GM19239 (cell line): Measurements from ENCODE around the gene SDCBP2.

Source experiments
- DNase-seq: peaks from one replicate; pipeline ENCODE4 v3.0.0; 2011; ENCODE audit warnings: low spot score; ENCODE audit not compliant: insufficient read length
- FAIRE-seq: peaks from 2 replicates; lab custom pipeline; 2011; peaks lifted over from hg19 to GRCh38; lab: Jason Lieb, UNC

SDCBP2 gene

DNA sequence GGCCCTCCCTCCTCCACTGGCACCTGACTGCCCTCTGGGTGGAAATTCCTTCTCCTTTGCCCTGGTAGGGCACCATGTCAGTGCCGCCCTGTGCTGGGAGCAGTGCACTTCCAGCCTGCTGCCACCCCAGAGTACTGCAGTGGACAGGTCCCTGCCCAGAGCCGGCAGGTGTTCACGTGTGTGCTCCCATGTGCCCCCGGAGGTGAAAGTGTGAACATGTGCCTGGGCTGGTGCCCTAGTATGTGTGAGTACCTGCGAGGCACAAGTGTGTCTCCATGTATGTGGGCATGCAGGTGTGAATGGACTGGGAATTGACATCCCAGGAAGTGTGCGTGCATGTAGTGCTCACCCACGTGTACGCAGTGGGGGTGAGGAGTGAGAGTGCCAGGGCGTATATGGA is 29.4 kb downstream of the SDCBP2 start:
- DNase-seq = peak; percentile 55
- FAIRE-seq = no peak

DNA sequence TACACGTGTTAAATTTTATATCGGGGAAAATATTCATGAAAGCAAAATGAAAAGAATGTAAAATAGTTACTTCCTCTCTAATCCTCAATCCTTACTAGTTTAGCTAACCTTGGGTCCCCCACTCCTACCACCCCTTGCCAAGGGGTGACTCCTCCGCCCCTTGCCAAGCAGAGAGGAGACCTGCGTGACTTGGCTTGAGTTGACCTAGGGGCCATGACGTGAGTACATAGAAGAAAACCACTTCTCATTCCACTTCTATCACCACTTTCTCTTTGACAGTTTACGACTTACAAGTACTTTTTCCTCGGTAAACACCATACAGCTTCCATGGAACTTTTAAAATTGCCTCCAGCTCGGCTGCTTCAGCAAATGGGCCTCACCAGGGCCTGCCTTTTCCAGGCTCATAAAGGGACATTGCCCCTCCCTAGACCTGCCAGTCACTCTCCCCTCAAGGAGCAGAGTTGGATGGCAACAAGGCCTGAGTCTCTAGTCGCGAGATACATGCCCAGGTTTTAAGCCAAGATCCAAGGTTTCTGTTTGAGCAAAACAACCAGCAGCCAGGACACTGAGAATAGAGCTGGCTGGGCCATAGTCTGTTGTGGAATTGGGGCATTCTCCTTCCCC is 29.9 kb downstream of the SDCBP2 start:
- no peak for FAIRE-seq

GRCh38 chr20:1298166-1298565 is 30.8 kb downstream of the SDCBP2 start:
- FAIRE-seq (no peak), DNase-seq (no peak)

More for the DNA sequence above, 29.9 kb downstream of the SDCBP2 start:
- DNase-seq = no peak

- DNase-seq = no peak
- no peak for FAIRE-seq
Observed at GRCh38 chr20:1297486-1297885, 31.5 kb downstream of the SDCBP2 start.

DNA sequence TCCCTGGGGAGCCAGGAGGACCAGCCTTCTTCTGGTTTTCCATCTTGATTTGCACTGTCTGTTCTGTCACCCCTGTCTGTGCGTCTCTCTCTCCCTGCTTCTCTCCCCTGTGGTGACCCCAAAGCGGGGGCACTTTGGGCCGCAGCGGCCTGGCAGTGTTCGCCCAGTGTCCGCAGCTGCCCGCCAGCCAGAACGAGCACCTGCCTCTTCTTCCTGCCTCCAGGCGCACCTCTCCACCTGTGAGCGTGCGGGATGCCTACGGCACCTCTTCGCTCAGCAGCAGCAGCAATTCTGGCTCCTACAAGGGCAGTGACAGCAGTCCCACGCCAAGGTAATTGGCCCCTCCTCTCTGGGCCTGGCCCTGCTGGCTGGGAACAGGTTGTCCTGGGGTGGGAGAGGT is 32.0 kb downstream of the SDCBP2 start:
- no peak for DNase-seq
- FAIRE-seq = no peak

GRCh38 chr20:1296117-1296610 is 32.8 kb downstream of the SDCBP2 start:
- no peak for DNase-seq
- FAIRE-seq = no peak

- FAIRE-seq = no peak
- DNase-seq = no peak
Observed at GRCh38 chr20:1295276-1295930, 33.5 kb downstream of the SDCBP2 start.

GRCh38 chr20:1294497-1294896 is 34.4 kb downstream of the SDCBP2 start:
- no peak for FAIRE-seq
- no peak for DNase-seq

DNA sequence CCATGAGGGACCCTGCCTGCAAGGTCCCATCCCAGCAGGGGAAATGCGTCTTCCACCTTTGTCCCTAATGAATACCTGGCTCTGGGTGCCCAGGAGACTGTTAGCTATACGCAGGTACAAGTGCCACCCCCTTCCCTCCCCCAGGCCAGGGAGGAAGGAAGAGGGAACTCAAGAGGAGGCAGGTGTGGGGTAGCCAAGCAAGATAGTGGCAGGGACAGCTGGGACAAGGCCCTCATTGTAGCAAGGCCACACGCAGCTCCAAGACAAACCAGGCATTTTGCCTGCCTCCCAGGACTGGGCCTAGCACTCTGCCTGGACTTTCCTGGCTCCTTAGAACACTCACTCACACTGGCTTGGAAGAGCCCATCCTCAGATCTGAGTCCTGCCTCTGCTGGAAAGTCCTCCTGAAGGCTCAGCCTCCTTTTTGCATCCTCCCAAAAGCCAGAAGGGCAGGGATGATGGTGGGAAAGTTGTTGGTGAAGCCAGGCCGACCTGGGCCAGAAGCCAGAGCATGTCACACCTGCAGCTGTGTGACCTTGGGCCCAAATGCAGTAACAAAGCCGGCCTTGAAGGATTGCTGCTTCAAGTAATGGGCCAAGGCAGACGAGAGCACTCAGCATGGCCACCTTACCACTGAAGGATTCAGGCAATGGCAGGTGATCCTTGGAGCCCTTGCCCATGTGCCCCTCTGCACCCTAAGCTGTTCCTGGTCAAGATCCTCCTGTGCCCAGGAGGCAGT is 35.1 kb downstream of the SDCBP2 start:
- no peak for DNase-seq
- no peak for FAIRE-seq

DNA sequence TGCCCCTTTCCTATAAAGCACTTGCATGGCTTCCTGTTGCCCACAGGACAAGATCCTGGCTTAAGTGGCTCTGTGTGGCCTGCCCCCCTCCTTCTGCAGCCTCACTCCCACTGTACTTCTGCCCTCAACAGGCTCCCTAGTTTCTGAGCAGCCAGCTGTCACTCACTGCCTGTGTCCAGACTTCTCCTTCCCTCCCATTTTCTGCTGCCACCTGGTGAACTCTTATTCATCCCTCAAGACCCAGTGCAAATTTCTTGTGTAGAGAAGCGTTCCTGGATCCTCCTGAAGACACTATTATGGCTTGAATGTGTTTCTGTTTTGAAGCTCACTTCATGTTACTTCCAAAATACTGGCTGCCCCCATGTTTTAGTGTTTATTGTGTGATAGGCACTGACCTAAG is 36.3 kb downstream of the SDCBP2 start:
- no peak for DNase-seq
- FAIRE-seq = no peak

GRCh38 chr20:1291191-1291741 is 37.7 kb downstream of the SDCBP2 start:
- FAIRE-seq = no peak
- no peak for DNase-seq

DNA sequence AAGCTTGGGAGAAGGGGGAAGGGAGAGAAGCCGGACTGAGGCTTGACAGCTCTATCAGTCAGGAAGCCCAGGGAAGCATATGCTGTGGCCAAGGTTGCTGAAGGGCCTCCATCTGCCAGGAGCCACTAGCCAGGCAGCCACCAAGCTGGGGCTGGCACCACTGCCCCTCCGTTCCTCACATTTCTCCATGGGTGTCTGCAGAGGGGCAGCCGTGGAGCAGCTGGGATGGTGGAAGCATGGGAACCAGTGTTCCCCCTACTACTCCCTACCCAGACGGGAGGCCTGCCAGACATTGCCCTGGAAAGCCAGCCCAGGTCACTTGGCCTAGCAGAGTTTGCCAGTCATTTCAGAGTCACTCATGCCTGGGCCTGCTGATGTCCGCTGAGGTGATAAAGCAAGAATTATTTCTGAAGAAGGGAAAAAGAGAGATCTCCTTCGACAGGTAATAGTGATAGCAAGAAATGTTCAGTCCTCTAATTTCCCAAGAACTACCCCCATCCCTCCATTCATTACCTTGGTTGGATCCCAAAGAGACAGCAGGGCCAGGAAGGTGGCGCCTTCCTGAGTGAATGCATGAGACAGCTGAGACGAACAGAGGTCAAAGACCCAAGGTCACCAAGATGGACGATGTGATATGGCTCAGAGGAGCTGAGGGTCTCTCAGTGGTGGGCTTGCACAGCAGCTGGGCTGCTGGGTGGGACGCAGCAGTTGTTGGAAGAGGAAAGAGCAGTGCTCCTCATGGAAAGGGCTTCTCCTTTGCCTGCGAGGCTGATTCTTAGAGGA is 41.0 kb downstream of the SDCBP2 start:
- DNase-seq (no peak), FAIRE-seq (no peak)

DNA sequence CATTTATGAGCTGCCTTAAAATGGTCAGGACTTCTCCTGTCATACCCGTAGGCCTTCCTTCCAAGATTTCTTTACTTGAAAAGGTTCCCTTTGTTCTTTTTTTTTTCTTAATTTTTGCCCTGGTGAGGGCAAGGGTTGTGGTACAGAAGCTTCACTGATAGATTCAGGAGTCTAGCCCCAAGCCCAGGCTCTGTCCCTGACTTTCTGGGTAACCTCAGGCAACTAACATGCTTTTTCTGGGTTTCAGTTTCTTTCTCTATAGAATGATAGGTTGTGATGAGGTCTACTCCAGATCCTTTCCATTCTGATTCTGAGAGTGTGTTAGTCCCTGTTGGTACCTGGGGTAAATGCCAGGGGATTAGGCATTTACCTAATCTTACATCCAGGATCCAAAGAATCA is 41.6 kb downstream of the SDCBP2 start:
- DNase-seq = no peak
- no peak for FAIRE-seq

DNA sequence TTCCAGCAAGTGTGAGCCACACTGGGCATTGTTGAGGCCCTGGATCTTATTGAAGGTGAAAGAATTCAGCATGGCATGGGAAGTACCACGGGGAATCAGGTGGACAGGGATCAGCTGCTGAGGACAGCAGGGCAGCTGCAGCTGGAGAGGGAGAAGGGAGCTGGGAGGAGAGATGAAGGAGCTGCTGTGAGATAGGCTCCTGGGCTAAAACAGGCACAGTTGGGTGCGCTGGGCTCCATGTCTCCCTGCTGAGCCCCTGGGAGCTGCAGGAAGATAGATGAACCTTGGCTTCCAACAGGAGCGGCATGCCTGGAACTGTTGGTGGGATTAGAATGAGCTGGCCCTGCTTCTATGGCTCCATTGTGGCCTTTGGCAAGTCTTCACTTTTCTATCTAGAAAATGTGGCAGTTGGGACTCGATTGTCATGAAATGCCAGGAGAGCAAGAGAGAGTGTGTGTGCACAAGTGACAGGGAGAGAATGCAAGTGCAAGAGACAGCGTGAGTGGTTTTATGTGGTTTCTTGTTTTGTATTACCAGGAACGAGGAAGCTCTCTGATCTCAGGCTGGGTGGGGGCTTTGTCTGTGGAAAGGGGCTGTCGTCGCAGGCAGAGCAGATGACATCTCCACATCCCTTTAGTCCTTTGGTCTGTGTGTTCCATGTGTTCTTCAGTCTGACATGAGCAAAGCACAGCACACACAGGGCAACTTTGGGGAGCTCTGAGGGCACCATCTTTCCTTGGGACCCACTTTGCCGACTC is 42.5 kb downstream of the SDCBP2 start:
- DNase-seq (no peak), FAIRE-seq (no peak)

DNA sequence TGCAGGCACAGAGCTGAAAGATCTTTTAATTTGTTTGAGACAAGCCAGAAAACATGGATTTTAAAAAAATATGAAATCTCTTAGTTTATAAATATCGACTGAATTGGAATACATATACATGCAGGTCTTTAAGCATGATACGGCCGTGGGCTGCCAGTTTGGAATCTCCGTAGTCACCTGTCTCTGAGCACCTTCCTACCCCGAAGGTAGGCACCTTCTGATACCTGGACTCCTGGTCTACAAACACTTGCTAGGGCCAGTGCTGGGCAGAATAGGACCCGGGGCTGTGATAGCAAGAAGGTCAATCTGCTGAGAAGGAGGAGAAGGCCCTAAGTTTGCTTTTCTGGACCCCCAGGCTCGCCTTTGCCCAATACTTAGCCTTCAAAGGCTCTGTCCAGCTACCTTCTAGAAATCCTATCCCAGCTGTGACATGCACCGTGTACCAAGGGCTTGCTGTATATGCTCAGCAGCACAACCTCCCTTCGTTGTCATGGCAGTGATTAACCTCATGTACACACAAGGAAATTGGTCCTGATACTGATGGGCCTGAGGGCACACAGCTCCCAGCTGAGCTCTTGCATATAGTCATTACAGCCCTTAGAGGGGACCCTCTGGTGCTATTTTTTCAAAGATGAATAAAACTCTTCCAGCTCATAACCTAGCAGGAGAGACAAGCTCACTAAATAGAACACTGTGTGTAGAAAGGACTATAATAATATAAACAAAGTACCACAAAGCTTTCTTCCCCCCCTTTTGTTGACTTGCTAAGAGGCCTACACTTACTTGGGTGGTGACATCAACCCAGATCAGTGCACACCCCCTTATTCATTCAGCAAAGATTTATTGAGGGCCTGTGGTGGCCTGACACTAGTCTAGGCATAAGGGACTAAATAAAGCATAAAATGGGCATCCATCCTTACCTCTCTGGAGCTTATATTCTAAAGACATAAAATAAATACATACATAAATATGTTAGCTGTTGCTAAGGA is 45.1 kb downstream of the SDCBP2 start:
- FAIRE-seq (no peak), DNase-seq (no peak)

- FAIRE-seq (no peak), DNase-seq (no peak)
Observed at GRCh38 chr20:1282966-1283365, 46.0 kb downstream of the SDCBP2 start.

- DNase-seq (no peak), FAIRE-seq (no peak)
Observed at GRCh38 chr20:1281279-1282057, 47.5 kb downstream of the SDCBP2 start.
